CD4-positive, alpha-beta T cell treated with Interferon gamma for 1 hour (primary cell): ENCODE measurements around the gene CLNK.
"Not testable (repeated sequence)": the region's sequence is repeated elsewhere in the genome, so short reads cannot be mapped to it uniquely, and the experiment has no call there.

Source experiments
- DNase-seq: peaks from one replicate; pipeline ENCODE4 v3.0.0-alpha.2; 2020

The CLNK gene

GRCh38 chr4:10574553-10574952 is 110.0 kb downstream of the CLNK start:
- not testable (repeated sequence) for DNase-seq

- no peak for DNase-seq
Observed at GRCh38 chr4:10571909-10572308, 112.7 kb downstream of the CLNK start.

- no peak for DNase-seq
Observed at GRCh38 chr4:10569491-10569890, 115.1 kb downstream of the CLNK start.

GRCh38 chr4:10567766-10568165 is 116.8 kb downstream of the CLNK start:
- no peak for DNase-seq

GRCh38 chr4:10565166-10565780 is 119.3 kb downstream of the CLNK start:
- no peak for DNase-seq

DNA sequence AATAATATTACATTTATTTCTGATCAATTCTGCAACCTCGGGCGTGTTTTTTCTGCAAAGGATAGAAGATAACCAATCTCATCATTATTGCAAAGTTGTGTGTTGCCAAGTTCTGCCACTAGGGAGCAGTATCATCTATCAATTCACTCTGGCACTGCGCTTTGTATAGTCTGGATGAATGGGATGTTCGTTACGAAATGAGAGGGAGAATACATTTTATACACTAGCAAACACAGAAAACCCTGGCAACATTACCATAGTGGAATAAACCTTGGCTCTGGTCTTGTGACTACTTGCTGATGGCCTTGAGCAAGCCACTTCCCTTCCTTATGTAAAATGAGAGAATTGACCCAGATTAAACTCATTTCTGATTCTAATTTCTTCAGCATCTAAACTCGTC is 129.9 kb downstream of the CLNK start:
- DNase-seq, result no peak

DNA sequence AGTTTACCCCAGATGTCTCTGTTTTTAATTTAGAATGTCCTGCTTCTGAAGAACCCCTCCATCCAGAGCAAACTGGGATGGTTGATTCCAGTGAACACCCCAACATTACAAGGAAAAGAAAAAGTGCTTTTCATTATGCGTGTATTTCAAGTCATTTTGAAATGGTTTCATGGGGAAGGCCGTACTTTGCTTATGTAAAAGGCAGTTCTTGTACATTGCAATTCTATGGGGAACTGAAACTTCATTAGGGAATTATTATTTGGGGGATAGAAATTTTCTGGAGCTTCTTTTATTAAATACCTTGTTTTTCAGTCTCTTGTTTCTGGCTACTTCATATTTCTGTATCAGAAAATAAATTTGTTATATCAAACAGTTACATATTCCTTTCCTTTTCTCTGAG is 130.4 kb downstream of the CLNK start:
- DNase-seq, result no peak

- no peak for DNase-seq
Observed at GRCh38 chr4:10552591-10553280, 131.8 kb downstream of the CLNK start.

GRCh38 chr4:10535912-10536311 is 148.7 kb downstream of the CLNK start:
- no peak for DNase-seq

- no peak for DNase-seq
Observed at GRCh38 chr4:10534820-10535219, 149.7 kb downstream of the CLNK start.

GRCh38 chr4:10532155-10532554 is 152.4 kb downstream of the CLNK start:
- no peak for DNase-seq

DNA sequence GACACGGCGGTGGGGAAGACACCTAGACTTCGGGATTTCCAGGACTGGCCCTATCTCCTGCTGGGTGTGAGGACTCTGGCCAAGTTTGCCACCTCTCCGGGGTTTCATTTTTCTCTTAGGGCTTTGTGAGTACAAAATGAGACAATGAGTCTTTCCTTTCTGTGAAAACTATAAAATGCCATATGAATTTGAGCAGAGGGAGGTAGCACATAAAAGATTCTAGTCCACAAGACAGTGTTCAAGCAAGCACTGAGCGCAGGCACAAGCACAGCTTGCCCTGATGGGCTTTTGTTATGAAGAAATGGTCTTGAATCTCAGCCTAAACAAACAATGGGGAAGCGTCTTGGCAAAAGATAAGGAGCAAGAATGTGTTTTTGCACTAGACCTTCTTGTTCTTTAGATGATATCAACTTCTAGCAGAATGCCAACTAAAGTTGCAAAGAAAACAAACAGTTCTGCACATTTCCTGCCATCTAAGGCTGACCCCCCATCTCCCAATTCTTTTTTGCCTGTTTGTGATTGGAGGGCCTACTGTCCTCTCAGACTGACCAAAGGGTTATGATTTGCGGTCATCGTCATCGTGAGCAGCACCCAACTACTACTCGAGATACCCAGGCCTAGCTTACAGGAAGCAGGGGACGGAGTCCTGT is 154.3 kb downstream of the CLNK start:
- no peak for DNase-seq

GRCh38 chr4:10529291-10530136 is 155.1 kb downstream of the CLNK start:
- no peak for DNase-seq

GRCh38 chr4:10527438-10527837 is 157.1 kb downstream of the CLNK start:
- DNase-seq, result no peak

GRCh38 chr4:10526429-10527222 is 157.9 kb downstream of the CLNK start:
- no peak for DNase-seq

DNA sequence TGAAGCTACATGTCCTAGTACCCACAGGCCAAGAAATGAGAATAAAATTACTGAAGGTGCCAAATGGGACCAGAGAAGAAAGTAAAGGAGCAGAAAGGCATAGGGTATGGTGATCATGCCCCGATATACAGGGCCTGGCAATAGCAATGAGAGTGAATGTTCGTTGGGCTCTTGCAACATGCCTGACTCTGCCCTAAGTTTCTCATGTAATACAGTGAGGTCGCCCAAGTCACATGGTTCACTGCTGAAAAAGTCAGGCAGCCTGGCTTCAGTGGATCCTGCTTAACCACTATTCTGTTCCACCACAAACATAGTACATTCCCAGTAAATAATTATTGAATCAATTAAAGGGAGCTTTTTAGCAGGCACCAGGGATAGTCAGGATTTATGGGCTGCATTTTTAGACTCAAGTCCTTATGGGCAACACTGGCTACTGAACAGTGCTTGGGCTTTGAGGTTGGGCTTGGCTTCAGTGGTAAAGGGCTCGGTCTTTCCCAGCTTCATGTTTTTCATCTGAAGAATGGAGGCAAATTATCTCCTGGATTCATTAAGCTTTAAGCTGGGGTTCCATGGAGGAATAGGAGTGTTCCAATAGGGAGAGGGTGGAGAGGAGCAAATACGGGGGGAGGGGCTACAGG is 160.3 kb downstream of the CLNK start:
- no peak for DNase-seq

GRCh38 chr4:10521424-10521823 is 163.1 kb downstream of the CLNK start:
- DNase-seq, result no peak

- DNase-seq, result no peak
Observed at GRCh38 chr4:10509733-10510132, 174.8 kb downstream of the CLNK start.

- DNase-seq, result no peak
Observed at GRCh38 chr4:10506077-10506476, 178.5 kb downstream of the CLNK start.

GRCh38 chr4:10504570-10505179 is 179.9 kb downstream of the CLNK start:
- no peak for DNase-seq

- DNase-seq, result no peak
Observed at GRCh38 chr4:10502717-10503116, 181.9 kb downstream of the CLNK start.

DNA sequence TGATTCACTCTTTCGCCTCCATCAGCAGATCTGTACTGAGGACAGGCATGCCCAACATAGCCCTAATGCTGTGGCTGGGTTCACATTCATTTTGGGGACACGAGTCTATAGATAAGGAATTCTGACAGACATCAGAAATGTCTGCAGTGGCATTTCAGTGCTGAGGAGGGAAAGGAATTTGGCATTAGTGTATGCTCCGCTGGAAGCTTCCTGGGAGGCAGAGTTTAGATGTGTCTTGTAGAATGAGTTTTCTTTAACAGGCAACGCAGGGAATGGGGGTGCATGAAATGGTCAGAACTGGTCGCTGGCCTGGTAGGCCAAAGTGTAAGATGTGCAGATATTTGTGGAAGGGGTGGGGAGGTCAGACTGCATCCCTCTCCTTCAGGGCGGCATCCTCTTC is 183.8 kb downstream of the CLNK start:
- DNase-seq, result no peak
